Measurements from ENCODE around the gene ALDH2.
"Not testable (repeated sequence)": the region's sequence is repeated elsewhere in the genome, so short reads cannot be mapped to it uniquely, and the experiment has no call there.

The ALDH2 gene

DNA sequence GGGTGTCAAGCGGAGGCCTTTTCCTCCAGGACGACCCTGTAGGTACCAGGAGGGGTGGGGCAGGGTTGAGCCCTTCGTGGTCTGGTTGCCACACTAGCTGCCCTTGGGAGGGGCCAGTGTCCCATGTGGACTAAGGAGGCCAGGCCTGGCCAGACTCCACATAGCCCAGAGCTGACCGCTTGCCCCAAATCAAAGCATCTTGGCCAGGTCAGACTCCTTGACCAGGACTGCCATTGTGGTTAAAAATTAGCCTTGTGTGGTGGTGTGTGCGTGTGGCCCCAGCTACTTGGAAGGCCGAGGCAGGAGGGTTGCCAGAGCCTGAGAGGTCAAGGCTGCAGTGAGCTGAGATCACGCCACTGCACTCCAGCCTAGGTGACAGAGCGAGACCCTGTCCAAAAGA is 24.8 kb downstream of the ALDH2 start:
- DNase-seq: no peak

DNA sequence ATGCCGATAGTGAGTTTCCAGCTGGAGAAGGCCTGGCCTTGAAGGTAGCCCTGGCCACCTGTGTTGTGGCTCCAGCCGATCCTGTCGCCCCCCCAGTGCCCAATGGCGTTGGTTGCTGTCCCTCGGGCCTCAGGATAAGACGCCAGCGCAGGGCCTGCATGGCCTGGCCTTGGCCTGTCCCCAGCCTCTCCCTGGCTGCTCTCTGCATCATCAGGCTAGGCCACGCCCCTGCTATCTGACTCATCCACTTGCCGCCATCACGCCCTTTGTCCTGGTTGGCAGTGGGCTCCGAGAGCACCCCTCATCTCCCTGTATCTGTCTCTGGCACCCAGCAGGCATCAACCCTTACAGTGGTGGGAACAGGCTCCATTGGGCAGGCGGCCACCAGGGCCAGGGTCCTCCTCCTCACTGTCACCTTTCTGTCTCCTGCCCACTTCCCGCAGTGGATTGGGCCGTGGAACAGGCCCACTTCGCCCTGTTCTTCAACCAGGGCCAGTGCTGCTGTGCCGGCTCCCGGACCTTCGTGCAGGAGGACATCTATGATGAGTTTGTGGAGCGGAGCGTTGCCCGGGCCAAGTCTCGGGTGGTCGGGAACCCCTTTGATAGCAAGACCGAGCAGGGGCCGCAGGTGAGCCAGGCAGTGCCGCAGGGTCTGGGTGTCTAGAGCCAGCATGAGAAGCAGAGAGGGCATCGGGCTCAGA is 25.6 kb downstream of the ALDH2 start:
- no peak for DNase-seq

DNA sequence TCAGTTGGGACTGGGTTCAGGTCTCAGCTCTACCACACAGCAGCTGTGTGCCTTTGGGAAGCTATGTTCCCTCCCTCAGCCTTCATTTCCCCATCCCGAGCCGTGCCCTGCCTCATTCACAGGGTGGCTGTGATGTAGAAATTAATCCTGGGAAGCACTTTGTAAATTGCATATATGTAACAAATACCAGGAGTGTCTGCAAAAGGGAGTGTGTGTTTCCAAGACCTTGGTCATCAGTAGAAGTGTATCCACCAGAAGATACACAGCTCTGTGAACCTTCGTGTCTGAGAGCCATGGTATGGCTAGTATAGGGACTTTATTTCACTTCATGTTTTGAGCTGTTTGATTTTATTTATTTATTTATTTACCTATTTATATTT is 26.1 kb downstream of the ALDH2 start:
- DNase-seq: no peak

DNA sequence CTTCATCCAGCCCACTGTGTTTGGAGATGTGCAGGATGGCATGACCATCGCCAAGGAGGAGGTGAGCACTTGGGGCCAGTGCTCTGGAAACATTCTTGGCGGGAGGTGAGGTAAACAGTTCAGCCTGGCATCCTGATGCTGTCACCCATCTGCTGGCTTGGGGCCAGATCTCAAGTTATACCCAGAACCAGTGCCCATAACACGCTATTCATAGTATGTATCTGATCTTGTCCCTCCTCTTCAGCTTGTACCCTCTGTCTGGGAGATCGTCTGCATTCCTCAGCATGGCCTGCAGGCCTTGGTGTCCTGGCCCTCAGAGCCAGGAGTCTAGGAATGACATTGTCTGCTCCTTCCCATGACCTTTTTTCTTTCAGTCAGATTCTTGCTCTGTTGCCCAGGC is 31.4 kb downstream of the ALDH2 start:
- no peak for DNase-seq

DNA sequence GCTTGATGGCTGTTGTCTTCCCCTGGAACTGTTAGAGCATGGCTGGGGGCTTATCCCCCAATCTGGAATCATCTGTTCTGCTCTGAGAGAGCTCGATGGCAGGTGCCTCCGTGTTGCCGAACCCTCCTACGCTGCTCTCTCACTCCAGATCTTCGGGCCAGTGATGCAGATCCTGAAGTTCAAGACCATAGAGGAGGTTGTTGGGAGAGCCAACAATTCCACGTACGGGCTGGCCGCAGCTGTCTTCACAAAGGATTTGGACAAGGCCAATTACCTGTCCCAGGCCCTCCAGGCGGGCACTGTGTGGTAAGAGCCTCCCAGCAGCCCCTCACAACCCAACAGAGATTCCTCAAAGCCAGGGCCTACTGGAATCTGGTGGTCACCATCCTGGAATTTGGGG is 33.0 kb downstream of the ALDH2 start:
- no peak for DNase-seq

DNA sequence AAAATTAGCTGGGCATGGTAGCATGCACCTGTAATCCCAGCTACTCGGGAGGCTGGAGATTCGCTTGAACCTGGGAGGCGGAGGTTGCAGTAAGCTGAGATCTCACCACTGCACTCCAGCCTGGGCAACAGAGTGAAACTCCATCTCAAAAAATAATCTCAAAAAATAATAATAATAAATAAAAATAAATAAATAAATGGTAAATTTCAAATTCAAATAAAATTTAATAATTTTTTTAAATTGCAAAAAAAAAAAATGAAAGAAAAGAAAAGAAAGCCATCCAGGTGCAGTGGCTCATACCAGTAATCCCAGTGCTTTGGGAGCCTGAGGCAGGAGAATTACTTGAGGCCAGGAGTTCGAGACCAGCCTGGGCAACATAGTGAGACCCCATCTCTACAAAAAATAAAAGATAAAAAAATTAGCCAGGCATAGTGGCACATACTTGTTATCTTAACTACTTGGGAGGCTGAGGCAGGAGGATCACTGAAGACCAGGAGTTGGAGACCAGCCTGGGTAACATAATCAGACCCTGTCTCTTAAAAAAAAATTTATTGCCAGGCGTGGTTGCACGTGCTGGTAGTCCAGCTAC is 36.4 kb downstream of the ALDH2 start:
- no peak for DNase-seq

DNA sequence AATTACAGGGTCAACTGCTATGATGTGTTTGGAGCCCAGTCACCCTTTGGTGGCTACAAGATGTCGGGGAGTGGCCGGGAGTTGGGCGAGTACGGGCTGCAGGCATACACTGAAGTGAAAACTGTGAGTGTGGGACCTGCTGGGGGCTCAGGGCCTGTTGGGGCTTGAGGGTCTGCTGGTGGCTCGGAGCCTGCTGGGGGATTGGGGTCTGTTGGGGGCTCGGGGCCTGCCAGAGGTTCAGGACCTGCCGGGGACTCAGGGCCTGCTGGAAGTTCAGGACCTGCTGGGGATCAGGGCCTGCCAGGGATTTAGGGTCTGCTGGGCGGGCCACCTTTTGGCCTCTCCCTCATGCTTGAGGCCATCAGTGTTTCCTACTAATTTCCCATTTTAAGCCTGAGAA is 37.1 kb downstream of the ALDH2 start:
- DNase-seq: no peak

DNA sequence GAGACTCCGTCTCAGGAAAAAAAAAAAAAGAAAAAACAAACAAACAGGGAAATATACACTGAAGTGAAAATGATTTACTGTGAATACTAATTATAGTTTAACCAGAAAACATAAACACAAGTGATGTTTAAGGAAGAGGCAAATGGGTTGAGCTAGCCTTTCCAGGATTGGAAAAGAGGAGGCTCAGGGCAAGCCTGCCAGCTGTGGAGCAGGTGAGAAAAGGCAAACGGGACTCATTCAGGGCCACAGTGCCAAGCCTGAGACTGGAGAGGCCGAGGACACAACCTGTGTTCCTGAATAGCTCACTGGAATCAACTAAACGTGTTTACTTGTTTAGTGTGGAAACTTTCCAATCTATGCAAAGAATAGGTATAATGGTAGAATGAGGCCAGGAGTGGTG is 39.6 kb downstream of the ALDH2 start:
- no peak for DNase-seq

DNA sequence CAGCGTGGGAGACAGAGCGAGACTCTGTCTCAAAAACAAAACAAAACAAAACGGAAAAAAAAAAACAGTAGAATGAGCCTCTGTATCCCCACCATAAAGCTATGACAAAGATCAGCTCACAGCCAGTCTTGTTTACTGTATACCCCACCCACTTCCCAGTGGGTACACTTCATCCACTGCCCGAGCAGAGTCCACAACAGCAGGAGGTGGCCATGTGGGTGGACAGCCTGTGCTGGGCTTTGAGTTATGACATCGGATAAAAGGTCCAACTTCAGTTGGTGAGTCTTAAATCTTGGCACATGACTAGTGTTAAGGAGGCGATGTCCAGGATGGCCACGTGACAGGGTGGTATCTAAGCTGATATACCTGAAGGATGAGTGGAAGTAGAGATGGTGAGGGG is 40.5 kb downstream of the ALDH2 start:
- no peak for DNase-seq

DNA sequence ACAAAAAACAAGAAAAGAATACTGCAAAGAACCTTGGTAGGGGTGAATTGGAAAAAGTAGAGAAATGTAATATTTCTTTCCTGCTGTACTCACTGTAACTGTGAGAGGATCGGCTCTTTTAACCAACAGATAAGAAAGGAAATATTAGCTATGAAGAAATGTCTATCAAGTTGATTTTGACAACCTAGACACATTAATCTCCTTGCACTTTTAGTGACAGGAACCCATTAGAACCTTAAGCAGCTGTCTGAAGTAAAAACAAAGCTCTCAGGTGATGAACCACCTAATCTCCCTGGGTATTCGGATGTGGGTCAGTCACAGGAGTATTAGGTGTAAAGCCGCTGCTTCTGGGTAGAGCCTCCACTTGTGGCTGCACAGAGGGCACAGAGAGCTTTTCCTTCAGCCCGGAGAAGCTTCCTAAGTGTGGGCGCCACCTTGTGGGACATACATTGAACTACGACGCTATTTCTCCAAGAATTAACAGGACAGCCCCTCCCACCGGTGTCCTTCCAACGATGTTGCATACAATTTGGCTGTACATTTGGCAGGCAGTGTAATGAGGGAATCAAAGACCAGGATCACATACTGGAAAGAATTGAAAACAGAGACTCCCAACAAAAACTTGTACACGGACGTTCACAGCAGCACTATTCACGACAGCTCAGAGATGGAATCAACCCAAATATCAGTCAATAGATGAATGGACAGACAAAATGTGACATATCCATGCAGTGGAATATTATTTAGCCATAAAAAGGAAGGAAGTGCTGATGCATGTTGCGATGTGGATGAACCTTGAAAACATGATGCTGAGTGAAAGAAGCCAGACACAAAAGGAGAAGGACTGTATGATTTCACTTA is 46.4 kb downstream of the ALDH2 start:
- peak; percentile 85 to 92 (median 86) for DNase-seq

DNA sequence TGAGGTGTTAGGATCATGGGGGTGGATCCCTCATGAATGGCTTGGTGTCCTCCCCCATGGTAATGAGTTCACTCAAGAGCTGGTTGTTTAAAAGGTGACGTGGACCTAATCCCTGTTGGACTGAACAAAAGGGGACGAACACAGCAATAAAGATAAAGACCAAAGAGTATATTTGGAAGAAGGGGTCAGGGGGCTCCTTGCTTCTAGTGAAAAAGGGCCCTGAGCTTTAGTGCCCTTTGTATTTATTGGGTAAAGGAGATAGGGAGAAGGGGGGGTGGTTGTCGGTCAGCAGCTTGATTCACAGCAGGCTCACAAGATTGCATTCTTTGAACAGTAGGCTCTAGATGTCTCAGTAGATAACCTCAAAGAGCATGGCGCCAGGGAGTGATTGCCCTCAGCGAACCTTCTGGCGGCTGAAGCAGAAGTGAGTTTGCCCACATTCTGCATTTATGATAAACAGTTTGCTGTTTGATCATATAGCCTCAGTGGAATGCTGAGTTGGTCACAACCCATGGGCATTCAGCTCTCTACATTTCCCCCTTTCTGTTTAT is 49.4 kb downstream of the ALDH2 start:
- DNase-seq: no peak

DNA sequence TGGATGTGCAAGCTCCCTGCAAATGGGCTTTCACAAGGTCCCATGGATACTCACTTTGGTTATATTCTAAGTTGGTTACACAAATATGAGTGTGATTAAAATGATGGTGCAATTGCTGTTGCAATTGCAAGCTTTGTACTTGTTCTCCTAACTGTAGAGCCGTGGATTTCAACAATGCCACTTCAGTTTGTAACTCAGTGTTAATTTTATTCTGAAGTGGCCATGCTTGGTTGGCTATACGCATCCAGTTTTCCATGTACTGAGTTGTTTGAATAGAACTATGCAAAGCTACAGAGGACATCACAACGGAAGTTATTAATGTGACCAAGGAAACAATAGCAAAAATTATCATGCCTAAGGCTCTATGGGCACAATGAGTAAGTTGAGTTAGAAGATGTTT is 50.2 kb downstream of the ALDH2 start:
- DNase-seq: not testable (repeated sequence)

DNA sequence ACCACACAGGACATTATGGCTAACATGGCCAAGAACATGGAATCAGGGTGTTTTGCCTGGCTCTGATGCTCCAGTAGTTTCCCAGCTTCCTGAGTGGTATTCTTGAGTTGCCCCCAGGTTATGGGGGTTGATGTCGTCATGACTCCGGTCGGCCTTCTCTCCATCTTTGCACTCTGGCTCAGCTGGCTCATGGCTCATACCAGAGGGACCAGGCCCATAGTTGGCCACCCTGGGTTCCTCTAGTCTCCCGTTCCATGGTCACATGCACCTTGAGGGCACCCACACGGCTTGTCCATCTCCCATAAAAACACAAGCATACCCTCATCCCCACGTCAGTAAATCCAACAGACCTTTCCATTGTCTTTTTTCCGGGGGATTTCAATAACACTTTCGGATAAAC is 51.6 kb downstream of the ALDH2 start:
- no peak for DNase-seq

DNA sequence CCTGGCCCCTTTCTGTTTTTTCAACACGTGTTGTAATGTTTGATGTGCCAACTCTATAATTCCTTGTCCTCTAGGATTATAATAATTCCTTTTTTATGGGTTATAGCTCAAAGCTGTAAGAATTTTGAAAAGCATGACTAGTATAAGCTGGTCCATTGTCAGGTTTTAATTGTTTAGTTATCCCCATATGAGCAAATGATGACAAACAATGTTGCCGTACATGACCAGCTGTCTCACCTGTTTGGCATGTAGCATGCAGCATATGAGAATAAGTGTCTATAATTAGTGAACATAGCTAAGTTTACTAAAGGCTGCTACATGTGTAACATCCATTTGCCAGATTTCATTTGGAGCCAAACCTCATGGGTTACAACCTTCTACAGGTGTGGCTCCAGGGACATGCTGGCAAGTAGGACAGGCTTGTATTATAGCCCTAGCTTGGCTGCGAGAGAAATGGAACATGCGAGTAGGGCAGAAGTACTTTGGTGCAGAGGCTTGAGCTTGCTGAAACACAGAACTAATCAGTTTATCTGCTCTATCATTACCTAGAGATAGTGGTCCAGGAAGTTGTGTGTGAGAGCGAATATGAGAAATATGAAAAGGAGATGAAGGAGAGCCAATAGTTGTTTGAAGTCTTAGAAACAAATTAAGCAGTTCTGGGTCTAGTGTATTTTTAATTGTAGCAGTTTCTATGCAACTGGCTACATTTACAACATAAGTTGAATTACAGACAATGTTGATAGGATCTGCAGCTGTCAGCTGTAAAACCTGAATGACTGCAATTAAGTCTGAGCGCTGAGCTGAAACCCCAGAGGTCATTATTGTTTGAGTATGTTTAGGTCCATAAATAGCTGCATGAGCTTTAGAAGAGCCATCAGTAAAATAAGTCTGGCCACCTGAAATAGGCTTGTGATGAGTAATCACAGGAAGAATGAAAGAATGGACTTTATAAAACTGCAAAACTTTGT is 52.7 kb downstream of the ALDH2 start:
- DNase-seq: peak in 1 of 3 donors; percentile 9

DNA sequence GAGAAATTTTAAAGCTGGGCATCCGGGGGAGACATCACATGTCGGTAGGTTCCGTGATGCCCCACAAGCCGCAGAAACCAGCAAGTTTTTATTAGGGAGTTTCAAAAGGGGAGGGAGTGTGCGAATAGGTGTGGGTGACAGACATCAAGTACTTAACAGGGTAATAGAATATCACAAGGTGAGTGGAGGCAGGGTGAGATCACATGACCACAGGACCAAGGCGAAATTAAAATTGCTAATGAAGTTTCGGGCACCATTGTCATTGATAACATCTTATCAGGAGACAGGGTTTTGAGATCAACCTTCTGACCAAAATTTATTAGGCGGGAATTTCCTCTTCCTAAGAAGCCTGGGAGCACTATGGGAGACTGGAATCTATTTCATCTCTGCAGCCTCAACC is 54.1 kb downstream of the ALDH2 start:
- not testable (repeated sequence) for DNase-seq

DNA sequence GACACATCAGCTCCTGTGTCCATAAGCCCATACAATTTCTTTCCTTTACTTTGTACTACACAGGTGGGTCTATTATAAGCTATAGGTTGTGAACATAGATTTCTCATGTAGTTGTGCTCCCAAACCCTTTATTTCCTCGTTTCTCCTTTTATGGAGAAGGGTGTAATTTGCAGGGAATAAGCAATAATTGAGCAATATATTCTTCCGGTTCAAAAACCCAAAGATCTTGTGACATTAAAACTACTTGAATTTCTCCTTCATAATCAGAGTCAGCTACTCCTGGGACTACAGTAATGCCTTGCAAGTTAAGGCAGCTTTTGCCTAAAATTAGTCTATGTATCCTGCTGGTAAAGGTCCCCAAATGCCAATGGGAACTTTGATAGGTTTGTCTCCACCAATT is 56.2 kb downstream of the ALDH2 start:
- DNase-seq: peak; percentile 29 to 46 (median 43)

DNA sequence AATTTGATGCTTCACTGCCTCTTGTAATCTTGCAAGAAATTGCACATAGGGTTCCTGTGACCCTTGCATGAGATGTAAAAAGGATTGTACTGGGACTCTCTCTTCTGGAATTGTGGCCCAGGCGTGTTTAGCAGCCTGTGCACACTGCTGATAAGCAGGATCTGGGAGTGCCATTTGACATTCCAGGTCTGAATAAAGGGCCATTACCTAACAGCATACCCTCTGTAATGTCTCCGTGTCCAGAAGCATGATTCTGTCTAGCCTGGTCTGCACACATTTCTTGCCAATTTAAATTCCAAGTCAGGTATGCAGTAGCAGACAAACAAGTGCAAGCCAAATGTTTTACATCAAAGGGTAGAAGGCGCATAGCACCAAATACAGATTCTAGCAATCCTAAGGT is 57.2 kb downstream of the ALDH2 start:
- DNase-seq: no peak

DNA sequence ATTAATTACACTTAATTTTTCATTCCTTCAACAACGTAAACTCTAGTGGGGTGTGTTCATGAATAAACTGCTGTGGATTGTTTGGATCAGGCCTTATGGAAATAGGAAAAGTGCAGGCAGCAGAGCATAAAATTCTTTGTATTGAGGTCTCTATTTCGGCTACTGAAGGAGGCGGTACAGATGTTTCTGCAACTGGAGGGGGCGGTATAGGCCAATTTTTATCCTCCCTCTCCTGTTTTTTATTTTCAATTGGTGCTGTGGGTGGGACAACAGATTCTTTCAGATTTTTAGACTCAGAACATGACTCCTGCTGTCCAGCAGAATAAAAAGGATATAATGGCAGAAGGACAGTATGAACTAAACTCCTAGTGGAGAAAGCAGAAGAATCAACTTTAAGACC is 57.6 kb downstream of the ALDH2 start:
- DNase-seq: peak; percentile 19 to 38 (median 22)

DNA sequence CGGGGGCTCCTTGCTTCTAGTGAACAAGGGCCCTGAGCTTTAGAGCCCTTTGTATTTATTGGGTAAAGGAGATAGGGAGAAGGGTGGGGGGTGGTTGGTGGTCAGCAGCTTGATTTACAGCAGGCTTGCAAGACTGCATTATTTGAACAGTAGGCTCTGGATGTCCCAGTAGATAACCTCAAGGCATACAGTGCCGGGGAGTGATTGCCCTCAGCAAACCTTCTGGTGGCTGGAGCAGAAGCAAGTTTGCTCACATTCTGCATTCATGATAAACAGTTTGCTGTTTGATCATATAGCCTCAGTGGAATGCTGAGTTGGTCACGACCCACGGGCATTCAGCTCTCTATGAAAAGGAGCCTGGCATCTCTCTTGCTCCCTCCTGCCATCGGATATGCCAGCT is 58.8 kb downstream of the ALDH2 start:
- DNase-seq: no peak

DNA sequence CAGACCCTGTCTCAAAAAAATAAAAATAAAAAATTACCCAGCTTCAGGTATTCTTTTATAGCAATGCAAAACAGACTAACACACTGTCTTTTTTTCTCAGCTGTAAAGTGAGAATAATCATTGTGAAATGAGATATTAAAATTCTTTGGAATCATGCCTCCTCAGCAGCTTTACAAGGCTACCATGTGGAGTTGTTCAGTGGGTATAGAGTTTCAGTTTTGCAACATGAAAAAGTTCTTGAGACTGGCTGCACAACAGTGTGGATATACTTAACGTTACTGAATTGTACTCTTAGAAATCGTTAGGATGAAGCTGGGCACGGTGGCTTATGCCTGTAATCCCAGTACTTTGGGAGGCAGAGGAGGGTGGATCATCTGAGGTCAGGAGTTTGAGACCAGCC is 59.6 kb downstream of the ALDH2 start:
- DNase-seq: no peak

DNA sequence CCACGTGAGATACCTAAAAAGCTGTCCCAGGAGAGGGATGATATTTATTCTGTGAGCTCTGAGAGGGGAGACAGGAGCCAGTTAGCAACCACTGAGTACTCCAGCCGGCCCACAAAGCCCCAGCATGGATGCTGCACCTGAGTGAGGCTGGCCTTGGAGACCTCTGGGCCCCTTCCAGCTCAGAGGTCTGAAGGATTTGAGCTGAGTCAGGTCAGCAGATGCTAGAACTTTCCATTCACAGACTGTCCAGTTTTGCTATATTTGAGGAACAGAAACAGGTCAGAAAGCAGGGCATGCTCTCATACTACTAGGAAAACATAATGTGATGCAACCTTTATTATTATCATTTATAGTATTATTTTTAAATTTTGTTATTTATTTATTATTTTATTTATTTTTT is 60.3 kb downstream of the ALDH2 start:
- DNase-seq: peak; percentile 37 to 52 (median 51)

DNA sequence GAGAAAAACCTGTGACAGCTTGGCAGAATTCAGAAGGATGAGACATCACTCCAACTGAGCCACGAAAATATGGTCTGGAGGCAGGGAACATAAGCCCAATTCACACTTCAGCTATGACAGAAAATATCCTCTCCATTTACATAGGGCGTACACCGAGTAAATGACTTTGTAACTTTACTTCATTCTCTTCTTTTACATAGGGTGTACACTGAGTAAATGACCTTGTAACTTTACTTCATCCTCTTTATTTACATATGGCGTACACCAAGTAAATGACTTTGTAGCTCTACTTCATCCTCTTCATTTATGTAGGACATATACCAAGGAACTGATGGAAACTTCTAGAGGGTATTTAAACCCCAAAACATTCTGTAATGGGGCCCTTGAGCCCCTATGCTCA is 61.2 kb downstream of the ALDH2 start:
- no peak for DNase-seq
